HG02588 (cell line): ENCODE measurements around the gene CCDC196.

ENCODE experiments used
- ATAC-seq: cut with Tn5 transposase; IDR thresholded peaks from one replicate; pipeline ENCODE4 v1.9.1; 2021; ENCODE audit warnings: mild to moderate bottlenecking, moderate library complexity; ENCODE audit not compliant: unreplicated experiment

CCDC196 gene, protein sequence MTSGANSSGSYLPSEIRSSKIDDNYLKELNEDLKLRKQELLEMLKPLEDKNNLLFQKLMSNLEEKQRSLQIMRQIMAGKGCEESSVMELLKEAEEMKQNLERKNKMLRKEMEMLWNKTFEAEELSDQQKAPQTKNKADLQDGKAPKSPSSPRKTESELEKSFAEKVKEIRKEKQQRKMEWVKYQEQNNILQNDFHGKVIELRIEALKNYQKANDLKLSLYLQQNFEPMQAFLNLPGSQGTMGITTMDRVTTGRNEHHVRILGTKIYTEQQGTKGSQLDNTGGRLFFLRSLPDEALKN

DNA sequence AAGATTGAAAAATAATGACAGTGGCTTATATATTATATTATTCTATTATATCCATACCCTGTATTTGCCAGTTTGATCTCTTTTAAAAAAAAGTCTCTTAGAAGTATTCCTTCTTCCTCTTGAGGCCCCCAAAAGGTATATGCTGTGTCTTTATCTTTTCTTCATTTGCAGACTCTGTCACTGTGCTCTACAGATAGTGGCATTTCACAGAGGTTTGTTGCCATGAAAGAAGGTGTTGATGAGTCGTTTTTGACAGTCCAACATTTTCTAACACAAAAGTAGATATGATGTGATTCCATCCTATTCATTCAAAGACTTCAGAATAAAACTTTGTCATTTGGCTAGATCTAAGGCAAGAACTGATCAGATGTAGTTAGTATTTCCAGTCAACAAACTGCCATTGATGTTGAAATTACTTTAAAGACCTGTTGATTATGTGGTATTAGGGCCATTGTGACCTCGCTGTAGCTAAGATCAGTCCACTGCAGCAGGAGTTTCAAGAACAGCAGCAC is at the start of gene CCDC196:
Gene CCDC196, plus strand, starts transcription at position 462 of the 512 bp plus-strand sequence. CDS start 132 bp downstream, outside the sequence.
- ATAC-seq: no peak

DNA sequence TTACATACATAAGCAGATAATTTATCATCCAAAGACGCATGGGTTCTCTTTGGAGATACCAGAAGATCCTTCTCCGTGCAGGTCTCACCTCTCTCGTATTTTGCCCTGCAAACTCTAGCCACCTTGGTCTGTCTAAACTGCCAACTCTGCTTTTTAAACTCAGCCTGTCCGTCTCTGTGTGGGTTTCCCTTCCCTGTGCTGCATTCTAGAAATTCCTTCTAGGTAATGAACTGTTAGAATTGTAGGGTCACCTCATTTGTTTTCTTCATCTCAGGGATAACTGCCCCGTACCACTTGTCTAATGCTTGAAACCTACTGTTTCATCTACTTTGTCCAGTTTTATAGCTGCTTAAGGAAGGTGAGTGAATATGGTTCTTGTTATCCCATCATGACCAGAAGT is 45.4 kb upstream of the CCDC196 start:
- ATAC-seq: no peak

DNA sequence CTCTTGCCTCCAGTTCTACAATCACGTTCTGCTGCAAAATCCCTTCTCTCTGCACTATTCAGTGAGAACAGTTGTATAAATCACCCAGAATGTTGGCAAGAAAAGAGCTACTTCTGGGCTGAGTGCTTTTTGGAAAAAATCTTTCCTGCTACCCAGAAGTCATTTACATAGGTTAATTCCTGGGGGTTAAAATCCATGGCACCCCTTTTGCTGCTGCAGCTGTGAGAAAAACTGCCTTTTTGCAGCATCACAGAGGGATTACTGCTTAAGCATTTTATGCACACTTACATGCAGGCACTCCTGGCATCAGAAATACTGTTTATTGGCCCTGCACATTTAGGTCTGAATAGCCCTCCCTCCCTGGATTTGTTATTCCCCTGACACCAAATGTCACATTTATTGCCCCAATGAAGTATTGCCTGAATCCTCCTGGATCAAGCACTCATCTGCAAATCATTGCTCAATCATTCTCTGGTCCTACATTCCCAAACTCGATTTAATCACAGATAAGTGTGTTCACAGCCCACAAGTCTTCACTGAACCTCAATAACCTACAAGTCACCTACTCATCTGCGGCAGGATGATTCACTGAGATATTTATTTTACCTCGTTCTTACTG is 43.1 kb upstream of the CCDC196 start:
- ATAC-seq: no peak

DNA sequence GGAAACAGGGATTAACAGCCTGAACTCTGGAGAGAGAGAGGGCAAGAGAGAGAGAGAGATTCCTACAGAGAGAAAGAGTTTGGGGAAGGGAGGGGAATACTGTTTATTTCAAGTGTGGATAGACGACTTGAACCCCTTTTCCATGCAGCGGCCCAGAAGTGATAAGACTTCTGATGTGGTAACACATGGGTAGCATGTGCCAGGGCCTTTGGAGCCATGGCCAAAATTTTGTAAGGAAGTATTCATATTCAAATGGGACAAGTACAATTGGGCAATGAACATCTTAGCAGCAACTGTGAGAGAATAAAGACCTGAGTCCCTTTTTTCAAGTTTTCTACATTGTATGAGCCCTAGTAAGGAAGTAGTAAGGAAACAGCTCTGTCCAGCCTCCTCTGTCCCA is 42.4 kb upstream of the CCDC196 start:
- ATAC-seq: no peak

DNA sequence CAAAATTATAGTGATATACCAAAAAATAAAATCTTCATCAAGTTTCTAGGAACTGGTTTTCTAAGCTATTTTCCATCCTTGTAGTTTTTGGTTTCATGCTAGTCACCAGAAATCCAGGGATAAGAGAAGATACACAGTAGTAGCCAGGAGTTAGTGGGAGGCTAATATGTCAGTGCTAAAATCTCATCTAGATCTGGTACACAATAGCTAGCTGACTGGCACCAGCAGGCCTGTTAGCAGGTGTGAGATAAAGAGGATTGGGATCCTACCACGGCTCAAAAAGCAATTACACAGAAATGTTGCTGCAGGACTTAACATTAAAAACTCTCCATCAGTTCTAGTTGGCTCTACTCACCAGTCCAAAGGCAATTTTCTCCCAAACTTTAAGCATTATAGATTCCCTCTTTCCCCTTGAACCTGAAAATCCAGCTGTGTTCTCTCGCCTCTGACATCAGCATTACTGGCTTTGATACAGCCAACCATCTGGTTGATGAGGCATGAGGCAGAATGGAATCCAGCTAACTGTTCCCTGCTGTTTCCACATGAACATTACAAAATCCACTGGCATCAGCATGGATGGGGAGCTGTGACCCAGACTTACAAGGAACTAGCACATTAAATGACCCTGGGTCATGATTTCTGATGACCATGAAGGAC is 41.8 kb upstream of the CCDC196 start:
- no peak for ATAC-seq

DNA sequence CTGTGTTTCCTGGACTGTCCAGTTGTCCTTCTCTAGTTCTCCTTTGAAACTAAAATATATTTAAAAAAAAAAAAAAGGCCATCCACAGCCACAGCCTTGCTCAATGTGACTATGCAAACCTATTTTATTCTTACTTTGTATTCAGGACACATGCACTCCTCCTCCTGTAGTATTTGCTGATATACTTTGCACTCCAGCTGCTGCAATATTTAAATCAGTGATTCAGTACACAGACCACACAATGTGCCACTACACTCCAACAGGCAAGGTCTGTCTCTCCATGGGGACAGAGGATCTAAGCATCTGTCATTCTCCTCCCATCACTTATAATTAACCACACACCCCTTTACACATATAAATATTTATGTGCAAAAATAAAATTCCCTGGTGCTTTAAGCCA is 40.2 kb upstream of the CCDC196 start:
- ATAC-seq: no peak

DNA sequence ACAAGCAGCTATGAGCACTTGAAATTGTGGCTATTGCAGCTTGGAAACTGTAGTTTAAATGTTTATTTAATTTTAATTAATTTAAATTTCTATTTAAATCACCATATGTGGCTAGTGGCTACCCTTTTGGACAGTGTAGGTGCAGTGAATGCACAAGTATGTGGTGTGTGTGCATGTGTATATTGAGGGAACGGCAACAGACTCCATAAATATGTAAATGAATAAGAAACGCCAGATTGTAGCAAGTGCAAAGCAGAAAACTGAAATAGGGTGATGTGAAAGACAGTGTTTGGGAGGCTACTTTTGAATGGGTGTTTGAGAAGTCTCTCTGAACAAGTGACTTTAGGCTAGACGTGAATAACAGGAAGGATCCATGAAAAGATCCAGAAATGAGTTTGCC is 32.7 kb upstream of the CCDC196 start:
- ATAC-seq: no peak

DNA sequence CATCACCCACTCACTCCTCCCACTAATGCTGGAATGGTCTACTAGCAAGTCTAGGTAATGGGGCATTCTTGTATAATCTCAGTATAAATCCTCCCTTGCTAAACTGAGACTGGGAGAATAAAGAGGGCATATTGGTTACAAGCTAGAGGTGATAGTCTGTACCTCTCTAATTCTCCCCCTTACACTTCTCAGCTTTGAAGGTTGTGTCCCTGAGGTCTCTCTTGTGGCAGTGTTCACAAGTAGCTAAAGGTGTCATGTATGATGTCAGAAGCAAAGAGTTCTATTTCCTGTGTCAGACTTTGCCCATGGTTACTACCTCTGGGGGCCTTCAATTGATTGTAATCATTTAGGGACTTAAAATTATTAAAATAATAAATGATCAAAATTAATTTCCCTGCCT is 26.6 kb upstream of the CCDC196 start:
- no peak for ATAC-seq

DNA sequence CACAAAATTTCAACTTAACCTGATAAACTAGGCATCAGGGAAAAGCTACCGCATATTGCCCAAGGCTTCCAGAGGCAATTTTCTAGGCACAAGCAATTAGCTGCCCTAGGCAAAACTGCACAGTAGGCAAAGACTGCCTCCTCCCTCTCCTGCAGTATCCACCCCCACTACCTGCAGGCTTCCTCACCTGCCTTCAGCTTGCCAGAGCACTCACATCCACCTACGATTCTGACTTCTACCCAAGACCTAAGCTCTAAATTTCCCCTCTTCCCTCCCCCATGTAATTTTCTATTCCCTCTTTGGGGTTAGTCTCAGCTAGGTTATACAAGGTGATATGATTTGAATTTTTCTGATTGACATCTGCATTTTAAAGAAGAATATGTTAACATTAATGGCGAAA is 21.9 kb upstream of the CCDC196 start:
- no peak for ATAC-seq

DNA sequence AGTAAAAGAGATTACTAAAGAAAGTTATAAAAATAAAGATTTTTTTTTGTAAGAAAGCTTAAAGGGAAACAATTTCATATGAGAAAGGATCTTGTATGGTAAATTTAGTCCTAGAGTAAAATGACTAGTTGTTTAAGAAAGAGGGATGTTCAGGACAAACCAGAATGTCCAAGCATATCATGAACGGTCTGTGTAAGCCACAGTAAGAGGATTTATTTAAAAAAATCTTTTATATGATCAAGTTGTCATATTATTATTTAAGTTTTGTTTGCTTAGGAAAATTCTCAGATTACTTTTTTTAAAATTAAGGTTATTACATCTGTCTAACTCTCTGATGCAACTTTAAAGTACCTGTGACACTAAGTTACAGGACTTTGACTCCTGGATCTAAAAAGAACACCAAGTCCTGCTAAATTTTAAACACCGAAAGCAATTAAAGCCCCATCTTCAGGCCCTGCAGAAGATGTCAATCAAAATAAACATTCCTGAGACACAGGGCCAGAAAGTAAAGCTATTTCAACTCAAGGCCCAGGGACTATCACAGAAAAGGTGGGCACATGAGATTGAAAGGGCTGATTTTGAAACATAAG is 17.3 kb upstream of the CCDC196 start:
- ATAC-seq: no peak

DNA sequence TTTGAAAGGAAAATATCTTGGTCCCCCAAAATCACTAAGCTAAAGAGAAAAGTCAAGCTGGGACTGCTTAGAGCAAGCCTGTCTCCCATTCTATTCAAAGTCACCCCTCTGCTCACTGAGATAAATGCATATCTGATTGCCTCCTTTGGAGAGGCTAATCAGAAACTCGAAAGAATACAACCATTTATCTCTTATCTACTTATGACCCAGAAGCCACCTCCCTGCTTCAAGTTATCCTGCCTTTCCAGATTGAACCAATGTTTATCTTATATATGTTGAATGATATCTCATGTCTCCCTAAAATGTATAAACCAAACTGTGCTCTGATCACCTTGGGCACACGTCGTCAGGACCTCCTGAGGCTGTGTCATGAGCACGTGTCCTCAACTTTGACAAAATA is 14.6 kb upstream of the CCDC196 start:
- ATAC-seq: no peak

DNA sequence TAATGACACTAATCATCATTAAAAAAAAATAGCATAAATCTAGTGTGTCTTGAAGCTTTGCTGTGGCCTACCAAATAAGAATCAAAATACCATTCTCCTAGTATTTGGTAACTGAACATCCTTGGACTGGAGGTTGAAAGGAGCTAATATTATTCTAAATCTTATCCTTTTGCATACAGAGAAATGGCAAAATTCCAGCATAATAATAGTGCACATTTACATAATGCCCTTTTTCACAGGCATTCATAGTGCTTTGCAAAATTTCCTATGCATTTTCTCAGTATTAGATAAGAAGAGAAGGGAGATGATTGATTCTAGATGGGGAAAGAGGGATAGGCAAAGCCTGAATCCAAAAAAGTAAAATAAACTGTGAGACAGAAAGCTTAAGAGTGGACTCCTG is 13.9 kb upstream of the CCDC196 start:
- ATAC-seq: no peak

DNA sequence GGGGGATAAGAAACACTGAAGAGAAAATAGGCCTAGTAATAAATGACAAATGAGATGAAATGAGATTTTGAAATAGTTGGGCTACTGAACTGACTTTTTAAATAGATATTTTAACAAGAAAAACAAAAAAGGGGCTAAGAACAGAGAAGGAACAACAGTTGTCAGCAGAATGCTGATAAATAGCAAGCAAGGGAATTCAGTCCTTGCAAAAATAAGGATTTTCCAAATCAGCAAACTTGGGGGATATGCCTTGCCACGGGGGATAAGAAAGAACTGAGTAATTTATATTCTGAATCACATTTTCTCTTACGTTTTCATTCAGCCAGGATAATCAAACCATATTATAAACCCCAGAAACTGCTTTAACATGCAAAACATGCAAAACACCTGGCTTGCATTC is 12.9 kb upstream of the CCDC196 start:
- ATAC-seq: no peak

DNA sequence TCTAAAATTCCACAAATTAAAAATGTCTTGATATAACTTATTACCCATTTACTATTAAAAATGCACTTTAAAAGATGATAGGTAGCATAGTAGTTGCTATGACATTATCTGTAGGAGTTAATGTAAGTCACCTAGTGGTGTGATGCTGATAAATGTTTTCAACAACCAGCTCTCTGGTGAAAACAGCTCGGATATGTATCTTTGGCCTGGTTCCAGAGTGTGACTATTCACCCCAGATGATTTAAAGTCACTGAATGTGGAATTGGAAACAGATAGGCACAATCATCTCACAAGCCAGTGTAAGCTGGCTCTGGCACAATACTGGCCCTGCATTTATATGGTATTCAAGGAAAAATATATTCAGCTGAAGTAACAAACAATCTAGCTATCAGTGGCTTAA is 9.2 kb upstream of the CCDC196 start:
- no peak for ATAC-seq

DNA sequence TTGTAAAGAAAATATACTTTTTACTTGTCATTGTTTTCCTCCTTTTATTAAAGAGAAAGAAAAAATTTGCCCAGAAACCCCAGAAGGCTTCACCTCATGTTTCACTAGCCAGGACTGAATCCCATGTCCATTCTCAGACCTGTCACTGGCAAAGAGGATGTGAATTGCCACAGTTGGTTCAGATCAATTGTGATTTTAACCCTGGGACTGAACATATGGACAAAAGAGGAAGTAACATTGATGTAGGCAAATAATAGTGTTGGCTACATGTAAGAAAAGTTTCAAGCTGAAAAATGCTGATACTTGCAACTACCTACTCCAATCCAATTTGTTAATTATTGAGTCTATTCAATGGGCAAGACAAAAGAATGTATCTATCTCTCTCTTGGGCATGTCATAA is 8.6 kb upstream of the CCDC196 start:
- ATAC-seq: no peak

DNA sequence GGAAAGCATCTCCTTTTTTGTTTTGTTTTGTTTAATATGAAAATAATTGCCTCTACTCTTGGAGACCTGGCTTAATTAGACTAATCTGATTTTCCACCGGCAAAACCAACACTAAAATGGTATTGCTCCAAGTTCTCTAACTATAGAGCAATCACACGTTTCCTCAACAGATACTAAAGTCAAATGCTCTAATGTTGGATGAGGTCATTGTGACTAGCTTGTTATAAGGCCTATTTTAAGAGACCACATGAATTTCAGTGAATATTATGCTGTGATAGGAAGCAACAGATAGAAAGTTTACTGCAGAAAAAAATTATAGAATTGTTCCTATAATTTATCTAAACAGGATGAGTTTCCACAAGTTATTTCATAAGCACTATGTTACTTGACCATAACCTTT is 3.3 kb upstream of the CCDC196 start:
- no peak for ATAC-seq

DNA sequence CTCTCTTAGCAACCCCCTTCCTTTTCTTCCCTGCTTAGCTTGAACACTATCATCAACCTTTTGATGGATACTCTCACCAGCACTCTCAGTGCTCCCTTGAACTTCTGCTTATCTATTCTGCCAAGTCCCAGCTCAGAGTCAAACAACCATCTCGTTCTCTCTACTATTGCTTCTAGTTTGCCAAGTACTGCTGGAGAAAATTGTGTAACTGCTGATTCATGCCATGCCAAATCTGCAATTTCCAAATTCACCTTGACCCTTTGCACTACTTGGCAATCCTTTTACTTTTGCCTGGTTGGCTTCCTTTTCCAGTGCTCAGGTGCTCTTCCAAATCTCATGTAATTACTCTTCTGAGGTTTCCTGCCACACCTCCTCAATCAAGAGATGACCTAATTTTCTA is 2.8 kb upstream of the CCDC196 start:
- no peak for ATAC-seq

DNA sequence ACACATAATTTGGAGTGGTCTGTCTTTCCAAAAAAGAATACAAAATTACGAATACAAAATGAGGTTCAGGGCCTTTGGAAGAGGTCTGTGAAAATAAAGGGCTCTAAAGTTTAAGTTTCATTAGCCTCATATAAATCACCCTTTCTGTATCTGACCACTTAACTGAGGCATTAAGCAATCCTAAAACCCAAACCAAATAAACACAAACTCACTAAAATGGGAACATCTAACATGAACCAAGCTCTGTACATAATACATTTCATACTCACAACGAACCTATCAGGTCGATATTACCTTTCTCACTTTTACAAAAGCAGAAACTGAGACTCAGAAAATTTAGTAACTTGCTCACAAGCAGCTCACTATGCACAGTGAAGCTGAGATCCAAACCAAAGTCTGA is 1.1 kb upstream of the CCDC196 start:
- ATAC-seq: no peak

DNA sequence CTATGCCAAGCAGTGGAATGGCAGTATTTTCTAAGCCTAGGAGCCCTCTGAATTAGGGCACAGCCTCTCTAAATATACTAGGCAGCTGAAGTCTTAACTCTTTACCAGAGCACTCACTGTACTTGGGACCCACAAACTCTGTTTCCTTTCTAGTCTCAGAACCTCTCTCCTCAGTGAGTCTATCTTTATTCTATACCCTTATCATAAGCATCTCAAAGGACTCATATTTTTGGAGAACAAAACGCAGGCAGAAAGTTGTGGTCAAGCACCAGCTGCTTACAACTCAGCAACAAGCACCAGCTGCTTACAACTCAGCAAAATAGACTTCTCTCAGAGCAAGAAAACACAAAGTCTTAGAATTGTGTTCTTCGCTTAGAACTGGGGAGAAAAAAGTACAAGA is 993 bp downstream of the CCDC196 start:
- no peak for ATAC-seq

DNA sequence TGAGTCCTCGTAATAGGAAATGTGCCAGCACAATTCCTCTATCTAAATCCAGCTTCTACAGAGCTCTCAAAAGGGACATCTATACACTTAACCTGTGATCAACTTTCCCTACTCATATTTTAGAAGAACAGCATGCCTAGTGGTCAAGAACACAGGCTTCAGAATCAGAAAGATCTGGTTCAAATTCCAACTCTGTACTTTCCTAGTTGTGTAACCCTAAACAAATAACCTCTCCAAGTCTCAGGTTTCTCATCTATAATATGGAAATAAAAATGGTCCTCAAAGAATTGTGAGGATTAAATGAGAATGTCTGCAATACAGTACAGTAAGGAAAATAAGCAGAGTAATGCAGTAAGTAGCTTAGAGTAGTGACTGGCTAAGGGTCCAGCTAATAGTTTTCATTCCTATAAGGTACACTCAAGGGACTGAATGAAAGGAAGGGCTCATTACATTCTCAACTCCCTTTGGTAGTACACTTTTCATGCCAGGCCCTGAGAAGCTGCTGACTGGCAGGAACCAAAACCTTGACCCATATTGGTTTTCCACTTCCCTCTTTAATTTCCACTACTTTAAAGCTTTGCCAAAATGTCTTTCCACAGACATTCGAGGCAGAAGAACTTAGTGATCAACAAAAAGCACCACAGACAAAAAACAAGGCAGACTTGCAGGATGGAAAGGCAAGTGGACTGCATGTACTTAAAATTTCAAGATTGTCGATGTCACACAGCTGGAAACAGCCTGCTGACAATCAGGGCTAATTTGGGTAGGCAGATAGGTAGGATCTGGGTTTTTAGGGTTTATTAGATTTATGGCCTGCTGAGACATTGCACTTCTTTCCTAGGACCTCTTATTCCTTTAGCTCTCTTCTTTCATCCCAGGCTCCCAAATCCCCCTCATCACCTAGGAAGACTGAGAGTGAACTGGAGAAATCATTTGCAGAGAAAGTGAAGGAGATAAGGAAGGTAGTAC is 4.3 kb downstream of the CCDC196 start:
- no peak for ATAC-seq

DNA sequence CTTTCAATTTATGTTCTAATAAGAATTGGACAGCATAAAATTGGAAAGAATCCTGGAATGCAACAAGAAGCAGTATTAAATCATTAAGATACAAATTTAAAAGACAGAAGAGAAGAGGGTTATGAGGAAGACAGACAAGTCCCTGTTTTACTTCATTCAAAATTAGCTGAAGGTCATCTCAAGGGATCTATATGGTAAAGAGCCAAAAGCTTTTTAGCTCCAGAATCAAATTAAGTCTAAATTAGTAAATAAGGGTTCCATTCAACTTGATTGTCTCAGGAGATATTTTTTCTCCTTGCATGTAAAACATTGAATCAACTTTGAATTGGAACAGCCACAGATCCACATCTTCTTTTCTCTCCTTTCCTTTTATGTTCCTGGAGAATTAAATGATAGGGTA is 7.6 kb downstream of the CCDC196 start:
- ATAC-seq: no peak
